HG02852 (cell line): Measurements from ENCODE around the gene NUP88.

Source experiments
- ATAC-seq: cut with Tn5 transposase; IDR thresholded peaks from one replicate; pipeline ENCODE4 v1.9.1; 2021; ENCODE audit warnings: mild to moderate bottlenecking, moderate library complexity; ENCODE audit not compliant: unreplicated experiment

NUP88 gene

DNA sequence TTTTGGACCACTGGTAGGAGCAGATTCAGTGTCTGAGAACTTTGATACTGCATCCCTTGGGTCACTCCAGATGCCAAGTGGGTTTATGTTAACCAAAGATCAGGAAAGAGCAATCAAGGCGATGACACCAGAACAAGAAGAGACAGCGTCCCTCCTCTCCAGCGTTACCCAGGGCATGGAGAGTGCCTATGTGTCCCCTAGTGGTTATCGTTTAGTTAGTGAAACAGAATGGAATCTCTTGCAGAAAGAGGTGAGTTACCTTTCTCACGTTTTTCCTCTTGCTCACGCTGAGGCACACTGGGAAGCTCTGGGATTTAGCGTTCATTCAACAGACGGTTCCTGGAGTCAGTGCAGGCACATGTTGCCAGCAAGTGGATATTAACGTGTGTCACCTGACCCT, 58.0 kb downstream of the NUP88 start:
- no peak for ATAC-seq

- no peak for ATAC-seq
These were observed 63.9 kb downstream of the NUP88 start for GRCh38 chr17:5355421-5356129.

DNA sequence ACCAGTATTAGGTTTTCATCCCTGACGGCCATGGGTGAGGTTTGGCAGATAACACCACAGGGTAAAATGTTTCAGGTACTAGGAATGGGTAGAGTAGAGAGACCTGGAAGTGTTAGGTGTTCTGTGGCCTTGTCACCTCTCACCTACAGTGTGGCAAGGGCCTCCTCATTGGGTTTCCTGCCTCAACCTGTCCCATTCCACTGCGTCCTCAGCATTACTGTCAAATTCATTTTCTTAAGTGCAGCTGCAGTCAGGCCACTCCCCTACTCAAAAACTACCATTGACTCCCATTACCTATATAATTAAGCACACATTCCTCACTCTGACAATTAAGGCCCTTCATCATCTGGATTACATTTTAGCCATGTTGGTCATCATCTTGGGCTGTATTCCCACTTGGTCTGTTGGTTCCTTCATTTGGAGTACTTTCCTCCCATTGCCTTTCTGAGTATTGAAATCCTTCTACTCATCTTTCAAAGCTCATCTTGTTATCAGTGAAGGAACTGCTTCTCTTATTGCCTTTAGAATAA, 64.5 kb downstream of the NUP88 start:
- no peak for ATAC-seq

GRCh38 chr17:5354310-5354709, 65.2 kb downstream of the NUP88 start:
- no peak for ATAC-seq

- no peak for ATAC-seq
These were observed 66.7 kb downstream of the NUP88 start for GRCh38 chr17:5352681-5353289.

DNA sequence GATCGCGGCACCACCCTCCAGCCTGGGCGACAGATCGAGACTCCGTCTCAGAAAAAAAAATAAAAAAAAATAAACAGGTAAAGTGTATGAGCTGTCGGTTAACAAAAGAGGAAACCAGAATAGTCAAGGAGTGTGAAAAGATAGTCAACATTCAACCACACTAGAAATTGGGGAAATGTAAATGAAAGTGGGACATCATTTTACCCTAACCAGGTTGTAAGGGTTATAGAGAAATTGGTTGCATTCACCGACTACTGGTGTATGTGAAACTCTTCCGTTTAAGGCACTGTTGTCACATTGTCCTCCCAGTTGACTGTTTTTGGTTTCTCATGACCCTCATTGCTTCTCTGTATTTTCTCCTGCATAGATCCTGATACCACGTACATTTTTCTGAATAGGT, 74.5 kb downstream of the NUP88 start:
- ATAC-seq: no peak
